NB4 (cell line): Measurements from ENCODE around the gene YWHAQ.

Experiments
- POLR2A ChIP-seq: IDR thresholded peaks from 2 replicates; pipeline ENCODE4 v1.6.1; 2011; ENCODE audit warnings: mild to moderate bottlenecking; ENCODE audit not compliant: insufficient read length; ENCODE audit errors: extremely low read depth
- TF ChIP-seq, protein P1 (sequence below): IDR thresholded peaks from one replicate; pipeline ENCODE4 v1.5.1; 2012; ENCODE audit warnings: low read depth, low read length

DNA sequence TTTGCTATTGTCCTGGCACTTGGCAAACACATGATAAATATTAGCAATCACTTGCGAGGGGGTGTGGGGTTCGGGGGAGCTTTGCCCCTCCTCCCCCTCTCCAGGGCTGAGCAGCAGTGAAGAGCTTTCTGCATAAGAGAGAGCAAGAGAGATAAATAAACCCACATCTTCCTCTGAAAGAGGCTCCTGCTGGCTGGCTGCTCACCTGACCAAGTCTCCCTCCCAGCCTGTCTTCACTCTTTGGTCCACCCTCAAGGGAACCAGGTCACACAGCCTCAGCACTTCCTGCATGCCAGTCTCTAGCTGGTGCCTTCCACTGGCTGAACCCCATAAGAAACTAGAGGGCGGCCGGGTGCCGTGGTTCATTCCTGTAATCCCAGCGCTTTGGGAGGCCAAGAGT lies 18.5 kb upstream of the YWHAQ start:
- TF ChIP-seq POLR2A, result no peak
- TF ChIP-seq, protein P1, sequence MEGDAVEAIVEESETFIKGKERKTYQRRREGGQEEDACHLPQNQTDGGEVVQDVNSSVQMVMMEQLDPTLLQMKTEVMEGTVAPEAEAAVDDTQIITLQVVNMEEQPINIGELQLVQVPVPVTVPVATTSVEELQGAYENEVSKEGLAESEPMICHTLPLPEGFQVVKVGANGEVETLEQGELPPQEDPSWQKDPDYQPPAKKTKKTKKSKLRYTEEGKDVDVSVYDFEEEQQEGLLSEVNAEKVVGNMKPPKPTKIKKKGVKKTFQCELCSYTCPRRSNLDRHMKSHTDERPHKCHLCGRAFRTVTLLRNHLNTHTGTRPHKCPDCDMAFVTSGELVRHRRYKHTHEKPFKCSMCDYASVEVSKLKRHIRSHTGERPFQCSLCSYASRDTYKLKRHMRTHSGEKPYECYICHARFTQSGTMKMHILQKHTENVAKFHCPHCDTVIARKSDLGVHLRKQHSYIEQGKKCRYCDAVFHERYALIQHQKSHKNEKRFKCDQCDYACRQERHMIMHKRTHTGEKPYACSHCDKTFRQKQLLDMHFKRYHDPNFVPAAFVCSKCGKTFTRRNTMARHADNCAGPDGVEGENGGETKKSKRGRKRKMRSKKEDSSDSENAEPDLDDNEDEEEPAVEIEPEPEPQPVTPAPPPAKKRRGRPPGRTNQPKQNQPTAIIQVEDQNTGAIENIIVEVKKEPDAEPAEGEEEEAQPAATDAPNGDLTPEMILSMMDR, result no peak
